Endometrial microvascular endothelial cells (primary cell): ENCODE results near the gene LRRC47. TPM values are rescaled to one million over a fixed set of nuclear protein-coding genes. Genes with fewer than 3 reads are reported as not detected.

ENCODE experiments used
- total RNA-seq: library from RNA; depleted of rRNA; stranded (reverse); fragments of >200 nt; gene quantifications from one replicate; pipeline ENCODE4 v1.2.3, GENCODE V29; 2015; ENCODE audit errors: inconsistent ontology term

LRRC47 gene
- total RNA-seq, 1 donor from 2014 or later, result 37.0 TPM

Other genes with a start within 250 kb of the LRRC47 start
- 2.0 TPM for gene MEGF6, start 185.0 kb downstream of the LRRC47 start, total RNA-seq
- 35.4 TPM for gene TPRG1L, start 171.5 kb downstream of the LRRC47 start, total RNA-seq
- 26.4 TPM for gene WRAP73, start 146.4 kb downstream of the LRRC47 start, total RNA-seq
- gene TP73, start 144.0 kb downstream of the LRRC47 start, total RNA-seq, result not detected
- gene CCDC27, start 44.0 kb downstream of the LRRC47 start, total RNA-seq, result not detected
- not detected for gene SMIM1, start 23.7 kb downstream of the LRRC47 start, total RNA-seq
- gene CEP104, start 60.7 kb upstream of the LRRC47 start, total RNA-seq, result 25.3 TPM
- gene DFFB, start 61.0 kb upstream of the LRRC47 start, total RNA-seq, result 20.2 TPM
- gene C1orf174, start 103.8 kb upstream of the LRRC47 start, total RNA-seq, result 43.7 TPM